Fibroblast of mammary gland (primary cell): ENCODE data around the gene SETD3.
A peak's percentile ranks its signal among the peaks of the same experiment; 100 is the strongest.

ENCODE experiments used
- DNase-seq: peaks from one replicate; pipeline ENCODE4 v3.0.0-alpha.2; 2010; ENCODE audit warnings: low read depth
- H3K4me3 ChIP-seq: 2 replicates; pipeline ENCODE4 v1.5.1; 2011; ENCODE audit warnings: low read depth, mild to moderate bottlenecking, low read length, moderate library complexity; ENCODE audit not compliant: control insufficient read depth
- CTCF ChIP-seq: conservative IDR thresholded peaks from 2 replicates; pipeline ENCODE4 v1.5.1; 2011; ENCODE audit warnings: low read depth, low read length, inconsistent platforms; ENCODE audit not compliant: control insufficient read depth, insufficient read depth

SETD3 gene

GRCh38 chr14:99475660-99476059, 5.0 kb downstream of the SETD3 start:
- DNase-seq, result no peak
- no peak overlapping the region for H3K4me3 ChIP-seq
- no peak for TF ChIP-seq CTCF

- H3K4me3 ChIP-seq, result no peak overlapping the region
- peak; percentile 52 for DNase-seq
- peak; percentile 20 for TF ChIP-seq CTCF
Observed at GRCh38 chr14:99475179-99475578, 5.5 kb downstream of the SETD3 start.

GRCh38 chr14:99473458-99473857, 7.2 kb downstream of the SETD3 start:
- no peak for DNase-seq
- H3K4me3 ChIP-seq, result no peak overlapping the region
- no peak for TF ChIP-seq CTCF

GRCh38 chr14:99472937-99473336, 7.7 kb downstream of the SETD3 start:
- H3K4me3 ChIP-seq, result no peak overlapping the region
- DNase-seq, result no peak
- no peak for TF ChIP-seq CTCF

GRCh38 chr14:99471731-99472130, 8.9 kb downstream of the SETD3 start:
- no peak overlapping the region for H3K4me3 ChIP-seq
- no peak for TF ChIP-seq CTCF

GRCh38 chr14:99468836-99469592, 11.6 kb downstream of the SETD3 start:
- TF ChIP-seq CTCF, result no peak
- DNase-seq, result no peak
- no peak overlapping the region for H3K4me3 ChIP-seq

More at GRCh38 chr14:99471731-99472130, 8.9 kb downstream of the SETD3 start:
- no peak for DNase-seq

GRCh38 chr14:99468081-99468480, 12.6 kb downstream of the SETD3 start:
- no peak for TF ChIP-seq CTCF
- no peak overlapping the region for H3K4me3 ChIP-seq
- DNase-seq, result no peak
